ENCODE results near the gene SBK3.

DNA sequence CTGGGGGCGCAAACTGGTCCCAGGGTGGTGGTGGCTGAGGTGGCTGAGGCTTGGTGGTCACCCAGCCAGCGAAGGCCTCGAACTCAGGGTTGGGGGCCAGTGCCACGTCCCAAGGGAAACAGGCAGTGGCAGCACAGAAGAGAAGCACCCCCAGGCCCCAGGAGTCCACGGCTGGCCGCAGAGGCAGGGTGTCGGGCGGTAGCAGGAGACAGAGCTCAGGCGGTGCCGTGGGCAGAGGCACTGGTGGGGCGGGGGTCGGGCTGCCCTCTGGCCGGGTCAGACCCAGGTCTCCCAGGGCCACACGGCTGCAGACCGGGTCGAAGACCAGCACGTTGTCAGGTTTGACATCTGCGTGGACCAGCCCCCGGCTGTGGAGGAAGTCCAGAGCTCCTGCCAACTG lies 4.3 kb downstream of the SBK3 start:
- TF ChIP-seq GLIS3 (CRISPR knock-in tag; IDR thresholded peaks at IDR 0.05): no peak
- TF ChIP-seq CREB5 (CRISPR knock-in tag; IDR thresholded peaks at IDR 0.05; ENCODE audit: low read depth): no peak
- no peak for TF ChIP-seq SNAI2 (CRISPR knock-in tag; IDR thresholded peaks at IDR 0.05)
- no peak for TF ChIP-seq ZC3H10 (CRISPR knock-in tag; IDR thresholded peaks at IDR 0.05)
- TF ChIP-seq ZFP30 (CRISPR knock-in tag; IDR thresholded peaks at IDR 0.05): no peak
- TF ChIP-seq PATZ1 (CRISPR knock-in tag; IDR thresholded peaks at IDR 0.05; ENCODE audit: borderline replicate concordance): no peak
- TF ChIP-seq ZNF70 (CRISPR knock-in tag; IDR thresholded peaks at IDR 0.05): no peak
- TF ChIP-seq, protein P1, sequence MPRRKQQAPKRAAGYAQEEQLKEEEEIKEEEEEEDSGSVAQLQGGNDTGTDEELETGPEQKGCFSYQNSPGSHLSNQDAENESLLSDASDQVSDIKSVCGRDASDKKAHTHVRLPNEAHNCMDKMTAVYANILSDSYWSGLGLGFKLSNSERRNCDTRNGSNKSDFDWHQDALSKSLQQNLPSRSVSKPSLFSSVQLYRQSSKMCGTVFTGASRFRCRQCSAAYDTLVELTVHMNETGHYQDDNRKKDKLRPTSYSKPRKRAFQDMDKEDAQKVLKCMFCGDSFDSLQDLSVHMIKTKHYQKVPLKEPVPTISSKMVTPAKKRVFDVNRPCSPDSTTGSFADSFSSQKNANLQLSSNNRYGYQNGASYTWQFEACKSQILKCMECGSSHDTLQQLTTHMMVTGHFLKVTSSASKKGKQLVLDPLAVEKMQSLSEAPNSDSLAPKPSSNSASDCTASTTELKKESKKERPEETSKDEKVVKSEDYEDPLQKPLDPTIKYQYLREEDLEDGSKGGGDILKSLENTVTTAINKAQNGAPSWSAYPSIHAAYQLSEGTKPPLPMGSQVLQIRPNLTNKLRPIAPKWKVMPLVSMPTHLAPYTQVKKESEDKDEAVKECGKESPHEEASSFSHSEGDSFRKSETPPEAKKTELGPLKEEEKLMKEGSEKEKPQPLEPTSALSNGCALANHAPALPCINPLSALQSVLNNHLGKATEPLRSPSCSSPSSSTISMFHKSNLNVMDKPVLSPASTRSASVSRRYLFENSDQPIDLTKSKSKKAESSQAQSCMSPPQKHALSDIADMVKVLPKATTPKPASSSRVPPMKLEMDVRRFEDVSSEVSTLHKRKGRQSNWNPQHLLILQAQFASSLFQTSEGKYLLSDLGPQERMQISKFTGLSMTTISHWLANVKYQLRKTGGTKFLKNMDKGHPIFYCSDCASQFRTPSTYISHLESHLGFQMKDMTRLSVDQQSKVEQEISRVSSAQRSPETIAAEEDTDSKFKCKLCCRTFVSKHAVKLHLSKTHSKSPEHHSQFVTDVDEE (CRISPR knock-in tag; IDR thresholded peaks at IDR 0.05): no peak
- TF ChIP-seq BACH2 (CRISPR knock-in tag; IDR thresholded peaks at IDR 0.05; ENCODE audit: borderline replicate concordance): no peak
- no peak for TF ChIP-seq ZFP3 (CRISPR knock-in tag; IDR thresholded peaks at IDR 0.05)
- no peak for TF ChIP-seq OSR1 (CRISPR knock-in tag; IDR thresholded peaks at IDR 0.05)

Measured in SK-N-SH treated with all-trans-retinoic acid at 6 μM for 48 hours (cell line).